T-helper 1 cell treated with Interleukin-12 subunit alpha and Interleukin-12 subunit beta and Interleukin-4 antibody, amounts not matched to agents 30 μg/mL and 1 μg/mL, for 36 hours (primary cell): ENCODE results near the gene CARD10.

Source experiments
- H3K27ac Mint-ChIP-seq: one replicate; pipeline ENCODE4 v1.8.0; 2021; ENCODE audit warnings: mild to moderate bottlenecking, mixed read lengths
- H3K27me3 Mint-ChIP-seq: one replicate; pipeline ENCODE4 v1.8.0; 2021; ENCODE audit warnings: low read depth, mixed read lengths
- H3K36me3 Mint-ChIP-seq: one replicate; pipeline ENCODE4 v1.8.0; 2021; ENCODE audit warnings: low read depth, mixed read lengths
- H3K4me1 Mint-ChIP-seq: one replicate; pipeline ENCODE4 v1.8.0; 2021; ENCODE audit warnings: low read depth, mixed read lengths
- H3K4me3 Mint-ChIP-seq: one replicate; pipeline ENCODE4 v1.8.0; 2021; ENCODE audit warnings: mild to moderate bottlenecking, moderate library complexity, mixed read lengths
- H3K9me3 Mint-ChIP-seq: one replicate; pipeline ENCODE4 v1.8.0; 2021; ENCODE audit warnings: mixed read lengths

CARD10 gene

GRCh38 chr22:37497062-37497599, 22.1 kb downstream of the CARD10 start:
- Mint-ChIP-seq H3K4me3 (no peak overlapping the region), H3K9me3 (no peaks in the 10 kb centered on the region), H3K27me3 (peaks cover 3% of the 10 kb centered on the region), H3K27ac (no peak overlapping the region), H3K36me3 (no peaks in the 10 kb centered on the region), H3K4me1 (peaks cover 21% of the 10 kb centered on the region)

DNA sequence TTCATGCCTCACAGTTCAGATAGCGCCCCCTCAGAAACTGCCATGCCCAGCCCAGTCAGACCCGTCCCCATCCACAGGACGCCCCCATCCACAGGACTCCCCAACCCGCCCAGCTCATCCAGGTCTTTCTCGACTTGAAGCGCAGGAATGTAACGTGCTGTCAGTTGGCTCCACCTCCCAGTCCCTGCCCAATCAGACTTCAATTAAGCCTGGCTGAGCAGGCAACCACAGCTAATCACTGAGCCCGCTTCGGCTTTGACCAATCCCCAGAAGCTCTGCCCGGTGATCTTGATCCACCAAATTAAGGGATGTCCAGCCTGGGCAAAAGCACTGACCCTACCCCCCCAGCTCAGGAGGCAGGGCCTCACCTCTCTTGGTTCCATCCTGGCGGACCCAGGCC, 22.6 kb downstream of the CARD10 start:
- Mint-ChIP-seq H3K4me3 (no peak overlapping the region), H3K36me3 (no peaks in the 10 kb centered on the region), H3K27ac (no peak overlapping the region), H3K27me3 (peaks cover 3% of the 10 kb centered on the region), H3K4me1 (peaks cover 19% of the 10 kb centered on the region), H3K9me3 (no peaks in the 10 kb centered on the region)

- Mint-ChIP-seq H3K4me1 (peaks cover 13% of the 10 kb centered on the region), H3K27me3 (no peaks in the 10 kb centered on the region), H3K36me3 (no peaks in the 10 kb centered on the region), H3K27ac (no peak overlapping the region), H3K4me3 (no peak overlapping the region), H3K9me3 (no peaks in the 10 kb centered on the region)
Measured at GRCh38 chr22:37493979-37494378, 25.2 kb downstream of the CARD10 start.

DNA sequence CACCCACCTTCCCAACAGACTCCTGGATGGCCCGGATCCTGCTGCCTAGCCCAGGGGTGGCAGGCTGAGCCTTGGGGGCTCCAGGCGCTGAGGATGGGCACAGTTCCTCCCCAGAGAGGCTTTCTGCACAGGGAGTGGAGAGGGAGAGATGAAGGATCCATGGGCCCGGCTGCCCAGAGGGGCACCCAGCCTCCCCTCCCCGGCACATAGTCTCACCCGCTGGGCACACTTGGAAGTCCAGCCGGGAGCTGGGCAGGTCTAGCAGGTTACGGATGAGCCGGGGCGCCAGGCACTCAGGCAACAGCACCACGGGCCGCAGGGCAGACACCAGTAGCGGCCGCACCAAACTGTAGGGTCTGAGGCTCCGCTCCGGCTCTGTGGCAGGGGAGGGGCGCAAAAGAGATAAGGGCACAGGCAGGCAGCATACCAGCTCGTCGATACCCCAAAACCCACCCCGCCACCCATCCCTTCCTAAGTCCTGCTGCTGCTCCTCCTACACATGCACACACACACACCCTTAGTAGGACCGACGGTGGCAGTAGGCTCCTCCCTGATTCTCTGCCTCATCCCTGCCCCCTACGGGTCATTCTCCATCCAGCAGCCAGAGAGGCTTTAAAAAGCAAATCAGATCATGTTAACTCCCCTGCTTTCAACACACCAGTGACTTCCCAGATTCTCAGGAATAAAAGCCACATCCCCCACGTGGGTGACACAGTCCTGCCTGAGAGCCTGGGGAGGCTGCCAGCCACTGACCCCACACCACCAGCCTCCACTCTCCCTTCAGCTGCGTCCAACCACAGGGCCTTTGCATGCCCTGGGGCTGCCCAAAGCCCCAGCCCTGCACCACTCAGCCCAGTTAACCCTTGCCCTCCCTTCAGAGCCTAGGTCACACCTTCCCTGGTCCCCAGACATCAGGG, 26.5 kb downstream of the CARD10 start:
- Mint-ChIP-seq H3K4me1 (peaks cover 15% of the 10 kb centered on the region), H3K27ac (no peak overlapping the region), H3K36me3 (no peaks in the 10 kb centered on the region), H3K27me3 (no peaks in the 10 kb centered on the region), H3K4me3 (no peak overlapping the region), H3K9me3 (no peaks in the 10 kb centered on the region)

DNA sequence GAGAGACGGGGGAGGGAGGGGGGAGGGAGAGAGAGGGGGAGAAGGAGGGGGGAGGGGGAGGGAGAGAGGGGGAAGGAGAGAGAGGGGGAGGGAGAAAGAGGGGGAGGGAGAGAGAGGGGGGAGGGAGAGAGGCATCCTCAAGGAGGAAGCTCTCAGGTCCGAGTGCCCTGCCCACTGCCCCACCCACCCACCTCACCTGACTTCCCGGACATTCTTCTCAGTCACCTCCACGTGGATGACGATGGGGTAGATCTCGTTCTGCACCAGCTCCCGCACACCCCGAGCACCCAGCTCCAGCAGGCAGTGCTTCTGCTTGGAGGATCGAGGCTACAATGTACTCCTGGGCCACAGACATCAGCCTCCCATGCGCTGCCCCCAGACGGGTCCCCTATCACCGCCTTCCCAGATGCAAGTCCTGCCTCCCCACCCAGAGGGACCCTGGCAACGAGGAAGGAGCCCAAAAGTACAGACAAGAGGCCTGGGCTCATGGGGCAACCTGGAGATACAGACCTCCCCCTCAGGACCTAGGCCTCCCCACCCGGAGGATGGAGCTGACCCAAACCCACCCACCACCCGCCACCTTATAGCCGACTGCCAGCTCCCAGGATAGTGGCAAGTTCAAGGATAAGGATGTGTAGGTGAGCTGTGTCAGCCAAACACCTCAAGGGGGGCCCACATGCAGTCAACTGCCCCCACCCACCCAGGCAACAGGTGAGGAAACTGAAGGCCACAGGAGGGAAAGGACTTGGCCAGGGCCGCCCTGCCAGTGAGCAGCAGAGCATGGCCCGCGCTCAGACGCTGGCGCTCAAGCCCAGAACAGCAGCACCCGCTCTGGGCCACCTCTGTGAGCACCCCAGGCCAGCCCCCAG, 27.4 kb downstream of the CARD10 start:
- no peaks in the 10 kb centered on the region for H3K36me3 Mint-ChIP-seq
- no peak overlapping the region for H3K4me3 Mint-ChIP-seq
- no peaks in the 10 kb centered on the region for H3K9me3 Mint-ChIP-seq
- H3K27me3 Mint-ChIP-seq, result no peaks in the 10 kb centered on the region
- H3K27ac Mint-ChIP-seq, result no peak overlapping the region
- peaks cover 23% of the 10 kb centered on the region for H3K4me1 Mint-ChIP-seq

DNA sequence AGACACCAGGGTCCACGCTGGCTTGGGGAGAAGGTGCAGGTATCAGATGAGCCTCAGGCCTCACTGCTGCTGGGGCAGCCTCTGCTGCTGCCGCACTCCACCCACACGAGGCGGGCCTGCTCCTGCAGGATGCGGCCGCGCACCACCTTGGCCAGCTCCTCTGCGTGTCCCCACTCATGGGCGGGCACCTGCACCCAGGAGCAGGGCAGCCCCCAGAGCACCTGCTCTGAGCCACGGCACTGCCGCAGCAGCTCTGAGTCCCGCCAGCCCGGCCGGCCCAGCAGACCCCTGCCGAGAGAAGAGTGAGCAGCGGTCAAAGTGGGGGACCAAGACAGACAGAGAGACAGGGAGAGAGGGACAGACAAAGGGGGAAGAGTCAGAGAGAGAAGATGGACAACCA, 28.1 kb downstream of the CARD10 start:
- Mint-ChIP-seq H3K27me3 (no peaks in the 10 kb centered on the region), H3K4me3 (no peak overlapping the region), H3K4me1 (peaks cover 28% of the 10 kb centered on the region), H3K9me3 (no peaks in the 10 kb centered on the region), H3K36me3 (no peaks in the 10 kb centered on the region), H3K27ac (no peak overlapping the region)

DNA sequence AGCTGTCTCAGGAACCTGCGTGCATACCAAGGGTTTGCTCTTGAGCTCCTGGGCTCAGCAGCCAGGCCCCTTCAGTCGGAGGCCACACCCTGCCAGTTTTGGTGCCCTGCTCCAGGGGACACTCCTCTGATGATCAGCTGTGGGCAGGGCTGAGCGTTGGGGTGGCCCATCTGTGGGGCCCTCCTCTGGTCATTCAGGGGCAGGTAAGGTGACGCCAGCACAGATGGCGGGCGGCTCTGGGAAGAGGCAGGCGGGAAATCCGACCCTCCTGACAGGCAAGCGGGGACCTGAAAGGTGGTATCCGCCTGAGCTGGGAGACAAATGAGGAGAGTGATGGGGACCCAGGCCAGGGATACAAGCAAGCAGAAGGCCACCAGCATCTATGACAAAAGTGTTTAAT, 29.2 kb downstream of the CARD10 start:
- Mint-ChIP-seq H3K27me3 (no peaks in the 10 kb centered on the region), H3K27ac (no peak overlapping the region), H3K4me1 (peaks cover 28% of the 10 kb centered on the region), H3K4me3 (no peak overlapping the region), H3K9me3 (no peaks in the 10 kb centered on the region), H3K36me3 (peaks cover 2% of the 10 kb centered on the region)

GRCh38 chr22:37488337-37489135, 30.7 kb downstream of the CARD10 start:
- Mint-ChIP-seq H3K27me3 (no peaks in the 10 kb centered on the region), H3K9me3 (no peaks in the 10 kb centered on the region), H3K27ac (no peak overlapping the region), H3K36me3 (peaks cover 9% of the 10 kb centered on the region), H3K4me1 (peaks cover 32% of the 10 kb centered on the region), H3K4me3 (no peak overlapping the region)

DNA sequence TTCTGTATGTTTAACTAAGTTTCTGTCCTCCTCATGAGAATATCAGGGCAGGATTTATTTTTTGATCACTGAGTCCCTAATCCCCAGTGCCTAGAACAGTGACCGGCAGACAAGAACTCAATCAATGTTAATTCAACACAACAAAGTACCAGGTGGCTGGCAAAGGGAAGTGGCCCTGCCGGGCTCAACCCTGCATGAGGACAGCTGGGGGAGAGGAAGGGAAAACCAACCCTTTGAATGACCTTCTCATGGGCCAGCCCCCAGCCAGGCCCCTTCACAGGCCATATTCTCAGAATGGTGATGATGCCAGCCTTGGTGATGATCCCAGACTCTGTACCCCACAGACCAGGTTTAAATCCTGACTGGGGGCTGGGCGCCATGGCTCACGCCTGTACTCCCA, 31.6 kb downstream of the CARD10 start:
- H3K27me3 Mint-ChIP-seq, result no peaks in the 10 kb centered on the region

DNA sequence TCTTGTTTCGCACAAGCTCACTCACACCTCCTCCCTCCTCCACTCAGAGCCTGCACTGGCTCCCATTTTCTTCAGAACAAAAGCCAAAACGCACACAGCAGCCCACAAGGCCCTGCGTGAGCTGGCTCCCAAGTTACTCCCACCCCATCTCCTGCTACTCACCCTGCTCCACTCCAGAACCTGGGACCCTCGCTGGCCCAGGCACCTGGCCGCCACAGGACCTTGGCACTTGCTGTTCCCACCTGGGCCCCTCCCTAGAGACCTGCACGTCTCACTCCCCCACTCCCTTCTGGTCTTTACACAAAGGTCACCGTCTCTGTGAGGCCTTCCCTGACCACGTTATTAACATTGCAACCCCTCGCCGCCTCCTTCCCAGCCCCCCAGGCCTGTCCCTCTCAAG, 32.1 kb downstream of the CARD10 start:
- Mint-ChIP-seq H3K4me3 (peak overlapping the region; percentile 98), H3K27ac (peak overlapping the region; percentile 83), H3K36me3 (peaks cover 18% of the 10 kb centered on the region), H3K4me1 (peaks cover 38% of the 10 kb centered on the region), H3K27me3 (no peaks in the 10 kb centered on the region), H3K9me3 (no peaks in the 10 kb centered on the region)

More for the DNA sequence above, 31.6 kb downstream of the CARD10 start:
- H3K27ac Mint-ChIP-seq, result peak overlapping the region; percentile 83
- peaks cover 34% of the 10 kb centered on the region for H3K4me1 Mint-ChIP-seq
- H3K36me3 Mint-ChIP-seq, result peaks cover 15% of the 10 kb centered on the region
- no peaks in the 10 kb centered on the region for H3K9me3 Mint-ChIP-seq
- peak overlapping the region; percentile 98 for H3K4me3 Mint-ChIP-seq

DNA sequence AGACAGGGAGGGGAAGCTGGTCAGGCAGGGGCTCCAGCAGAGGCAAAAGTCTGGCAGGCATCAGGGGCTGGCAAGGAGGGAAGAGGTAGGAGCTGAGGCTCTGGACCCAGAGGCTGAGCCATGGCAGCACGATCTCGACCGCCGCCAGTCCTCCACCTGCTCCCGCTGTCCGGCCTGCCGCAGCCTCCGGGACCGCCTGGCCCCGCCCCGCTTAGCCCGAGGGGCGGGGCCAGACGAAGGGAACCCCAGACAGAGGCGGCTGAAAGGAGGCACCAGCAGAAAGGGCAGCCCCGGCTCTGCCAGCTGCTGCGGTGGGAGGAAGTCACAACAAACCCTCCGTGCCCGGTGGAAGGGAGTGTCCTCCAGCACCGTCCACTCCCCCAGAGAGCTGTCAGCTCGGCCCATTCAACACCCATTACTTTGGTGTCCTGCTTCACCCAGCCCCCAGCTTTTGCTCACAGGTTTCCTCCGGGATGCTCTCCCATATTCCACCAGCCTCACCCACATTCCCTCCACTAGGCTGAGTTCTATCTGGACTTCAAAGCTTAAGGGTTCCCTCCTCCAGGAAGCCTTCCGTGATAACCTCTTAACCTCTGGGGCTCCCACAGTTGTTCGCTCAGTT, 32.9 kb downstream of the CARD10 start, which contains the start of gene MFNG:
Gene MFNG (minus strand): TSS at position 161 of the 622 bp plus-strand sequence. CDS start 207 bp downstream, outside the sequence.
- H3K4me1 Mint-ChIP-seq, result peaks cover 41% of the 10 kb centered on the region
- peak within 1 kb of the TSS; percentile 95 for H3K27ac Mint-ChIP-seq
- peak within 1 kb of the TSS; percentile 98 for H3K4me3 Mint-ChIP-seq
- no peaks in the 10 kb centered on the region for H3K9me3 Mint-ChIP-seq
- no peaks in the 10 kb centered on the region for H3K27me3 Mint-ChIP-seq
- H3K36me3 Mint-ChIP-seq, result peaks cover 22% of the 10 kb centered on the region

DNA sequence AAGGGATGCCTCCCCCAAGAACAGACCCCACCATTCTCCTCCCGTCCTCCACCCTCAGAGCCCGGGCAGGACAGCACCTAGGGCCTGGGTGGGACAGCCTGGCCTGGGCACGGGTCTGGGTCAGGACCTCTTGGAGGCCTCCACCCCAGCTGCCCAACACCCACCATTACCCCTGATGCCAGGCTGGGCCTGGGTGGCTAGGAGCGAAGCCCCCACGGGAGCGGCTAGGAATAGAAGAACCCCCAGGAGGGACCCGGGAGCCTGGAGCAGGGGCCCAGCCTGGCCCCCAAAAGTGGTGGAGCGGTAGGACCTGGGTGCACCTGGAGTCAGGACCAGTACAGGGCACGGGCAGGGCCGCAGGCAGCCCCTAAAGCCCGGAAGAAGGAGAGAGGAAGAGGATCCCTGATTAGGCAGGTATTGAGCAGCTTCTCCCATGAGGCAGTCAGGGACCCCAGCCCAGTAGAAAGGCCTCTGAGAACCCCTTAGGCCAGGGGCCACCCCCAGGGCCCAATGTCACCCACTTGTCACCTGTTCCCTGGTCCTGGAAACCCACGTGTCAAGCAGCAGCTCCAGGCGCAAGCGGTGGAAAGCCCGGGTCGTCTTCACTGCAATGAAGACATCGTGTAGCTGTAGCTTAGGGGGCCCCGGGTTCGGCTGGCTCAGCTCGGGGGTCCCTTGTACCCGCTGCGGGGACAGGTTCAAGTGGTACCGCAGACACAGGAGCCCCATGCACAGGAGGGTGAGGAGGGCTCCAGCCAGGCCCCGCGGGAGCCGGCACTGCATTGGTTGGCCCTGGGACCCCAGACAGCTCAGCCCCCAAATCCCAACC, 33.6 kb downstream of the CARD10 start:
- peak overlapping the region; percentile 98 for H3K4me3 Mint-ChIP-seq
- peaks cover 44% of the 10 kb centered on the region for H3K4me1 Mint-ChIP-seq
- H3K27me3 Mint-ChIP-seq, result no peaks in the 10 kb centered on the region
- peak overlapping the region; percentile 95 for H3K27ac Mint-ChIP-seq
- no peaks in the 10 kb centered on the region for H3K9me3 Mint-ChIP-seq
- H3K36me3 Mint-ChIP-seq, result peaks cover 26% of the 10 kb centered on the region
